Hindlimb muscle (tissue), 1 donor: ENCODE results near the gene PRSS21. TPM values are rescaled to one million over a fixed set of nuclear protein-coding genes. Genes with fewer than 3 reads are reported as not detected.

Source experiments
- DNase-seq: peaks from one replicate; pipeline ENCODE4 v3.0.0-alpha.2; 2013
- polyA plus RNA-seq: library from polyadenylated mRNA; unstranded; fragments of 120-200 nt; gene quantifications from one replicate; pipeline ENCODE4 v1.2.1, GENCODE V29; 2013; ENCODE audit not compliant: insufficient read length

Gene PRSS21
- polyA plus RNA-seq, 1 donor = not detected

- DNase-seq = no peak
Observed at GRCh38 chr16:2806286-2806685, 10.8 kb upstream of the PRSS21 start.

GRCh38 chr16:2808181-2808580 is 8.9 kb upstream of the PRSS21 start:
- no peak for DNase-seq

- no peak for DNase-seq
Observed at GRCh38 chr16:2809149-2809760, 7.8 kb upstream of the PRSS21 start.

- no peak for DNase-seq
Observed at GRCh38 chr16:2810651-2811050, 6.4 kb upstream of the PRSS21 start.

GRCh38 chr16:2811703-2812471 is 5.2 kb upstream of the PRSS21 start:
- DNase-seq = no peak

GRCh38 chr16:2813771-2814221 is 3.2 kb upstream of the PRSS21 start:
- no peak for DNase-seq

- DNase-seq = no peak
Observed at GRCh38 chr16:2814551-2815298, 2.3 kb upstream of the PRSS21 start.

- DNase-seq = no peak
Observed at GRCh38 chr16:2815299-2815771, 1.7 kb upstream of the PRSS21 start.

- no peak for DNase-seq
Observed at GRCh38 chr16:2817340-2818271, 569 bp downstream of the PRSS21 start.

- no peak for DNase-seq
Observed at GRCh38 chr16:2818272-2818876, 1.3 kb downstream of the PRSS21 start.

GRCh38 chr16:2819179-2819938 is 2.3 kb downstream of the PRSS21 start:
- no peak for DNase-seq

GRCh38 chr16:2819939-2820835 is 3.1 kb downstream of the PRSS21 start:
- no peak for DNase-seq

- no peak for DNase-seq
Observed at GRCh38 chr16:2820836-2821486, 3.9 kb downstream of the PRSS21 start.

- no peak for DNase-seq
Observed at GRCh38 chr16:2821487-2822157, 4.6 kb downstream of the PRSS21 start.

- no peak for DNase-seq
Observed at GRCh38 chr16:2822158-2822495, 5.1 kb downstream of the PRSS21 start.

GRCh38 chr16:2822496-2822895 is 5.5 kb downstream of the PRSS21 start:
- no peak for DNase-seq

GRCh38 chr16:2824626-2825025 is 7.6 kb downstream of the PRSS21 start:
- no peak for DNase-seq

GRCh38 chr16:2825049-2825742 is 8.2 kb downstream of the PRSS21 start:
- DNase-seq = no peak
